Right forelimb (tissue), 1 donor: ENCODE data around the gene DDAH1.

ENCODE experiments used
- DNase-seq: peaks from one replicate; pipeline ENCODE4 v3.0.0-alpha.2; 2018

DDAH1 gene

GRCh38 chr1:85295654-85296053 lies 169.3 kb downstream of the DDAH1 start:
- DNase-seq = no peak

DNA sequence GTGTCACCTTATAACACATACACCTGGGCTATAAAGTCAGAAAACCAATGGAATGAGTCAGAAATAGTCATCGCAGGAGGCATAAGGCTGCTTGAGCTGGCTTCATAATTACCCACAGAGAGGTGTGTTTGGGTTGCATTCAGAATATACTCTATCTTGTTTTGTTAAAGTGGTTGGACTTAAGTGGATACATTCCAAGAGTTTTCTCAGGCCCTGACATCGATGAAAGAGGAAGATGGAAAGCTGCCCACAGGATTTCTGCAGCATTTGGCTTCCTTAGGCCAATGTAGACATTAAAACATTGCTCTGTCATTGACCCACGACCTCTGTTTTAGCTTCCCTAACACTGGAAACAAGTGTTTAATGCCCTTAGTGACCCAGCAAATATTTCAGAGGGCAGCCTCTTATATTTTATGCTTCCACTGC lies 169.9 kb downstream of the DDAH1 start:
- no peak for DNase-seq

DNA sequence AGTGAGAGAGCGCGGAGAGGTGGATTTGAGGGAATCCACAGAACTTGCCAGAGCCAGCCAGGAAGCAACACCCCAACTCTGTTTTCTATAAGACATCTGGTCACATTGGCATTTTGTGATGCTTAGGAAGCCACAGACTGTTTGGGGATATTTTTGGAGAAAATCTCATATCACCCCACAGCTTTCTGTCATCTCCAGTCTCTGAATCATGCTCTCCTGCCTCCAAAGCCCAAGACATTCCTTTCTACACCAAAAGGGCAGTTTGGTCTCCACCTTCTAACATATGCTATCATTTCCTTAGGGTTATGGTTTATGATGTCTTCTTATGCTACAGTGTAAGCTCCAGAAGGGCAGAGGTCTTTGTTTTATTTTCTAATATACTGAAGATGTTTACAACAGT lies 174.1 kb downstream of the DDAH1 start:
- DNase-seq = no peak

GRCh38 chr1:85289848-85290335 lies 175.1 kb downstream of the DDAH1 start:
- DNase-seq = no peak

DNA sequence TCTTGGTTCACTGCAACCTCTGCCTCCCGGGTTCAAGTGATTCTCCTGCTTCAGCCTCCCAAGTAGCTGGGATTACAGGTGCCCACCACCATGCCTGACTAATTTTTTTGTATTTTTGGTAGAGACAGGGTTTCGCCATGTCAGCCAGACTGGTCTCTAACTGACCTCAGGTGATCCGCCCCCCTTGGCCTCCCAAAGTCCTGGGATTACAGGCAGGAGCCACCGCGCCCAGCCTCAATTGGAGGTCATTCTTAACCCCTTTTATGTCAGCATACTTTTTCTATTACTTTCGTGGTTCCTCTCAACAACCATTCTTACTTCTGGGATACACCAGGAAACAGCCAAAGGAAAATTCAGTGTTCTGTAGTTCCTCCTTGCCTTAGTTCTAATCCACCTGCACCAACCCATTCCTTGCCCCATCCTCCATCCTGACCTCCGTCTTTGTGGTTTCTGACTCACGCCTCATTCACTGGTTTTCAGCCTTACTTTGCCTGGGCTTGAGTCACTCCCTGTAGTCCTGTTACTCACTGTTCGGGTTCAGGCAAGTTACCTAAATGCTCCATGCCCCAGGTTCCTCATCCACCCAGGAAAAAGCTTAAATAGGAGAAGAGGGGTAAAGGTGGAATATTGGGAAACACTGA lies 175.6 kb downstream of the DDAH1 start:
- no peak for DNase-seq

- no peak for DNase-seq
Observed at GRCh38 chr1:85284202-85284601, 180.8 kb downstream of the DDAH1 start.

DNA sequence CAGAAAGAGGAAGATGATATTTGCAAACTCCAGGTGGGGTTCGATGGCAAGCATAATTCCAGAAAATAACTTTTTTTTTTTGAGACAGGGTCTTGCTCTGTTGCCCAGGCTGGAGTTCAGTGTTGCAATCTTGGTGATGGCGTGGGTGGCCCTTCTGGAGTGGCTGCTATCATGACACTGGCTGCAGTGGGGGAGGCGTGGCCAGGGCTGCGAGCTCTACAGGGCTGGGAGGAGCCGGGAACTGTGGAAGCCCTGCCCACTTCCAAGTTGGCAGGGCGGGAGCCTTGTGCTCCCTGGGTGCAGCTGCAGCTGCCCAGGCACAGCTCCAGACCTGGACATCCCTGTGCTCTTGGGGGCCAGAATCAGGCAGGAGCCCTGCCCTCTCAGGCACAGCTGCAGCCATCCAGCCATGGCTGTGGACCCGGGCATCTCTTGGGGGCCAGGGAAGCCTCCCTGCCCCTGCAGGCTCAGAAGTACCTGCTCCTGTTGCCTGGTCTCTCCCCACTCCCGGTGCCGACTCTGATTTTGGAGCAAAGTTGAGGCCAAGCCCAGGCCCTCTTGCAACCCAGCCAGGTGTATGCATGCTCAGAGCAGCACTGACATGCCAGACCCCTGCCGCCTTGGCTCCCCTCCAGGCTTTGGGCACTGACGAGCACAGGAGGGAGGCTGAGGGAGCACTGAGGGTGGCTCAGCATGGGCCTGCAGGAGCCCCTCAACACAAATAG lies 181.3 kb downstream of the DDAH1 start:
- DNase-seq = no peak

- no peak for DNase-seq
Observed at GRCh38 chr1:85282424-85282823, 182.5 kb downstream of the DDAH1 start.

GRCh38 chr1:85280636-85281035 lies 184.3 kb downstream of the DDAH1 start:
- no peak for DNase-seq

- DNase-seq = no peak
Observed at GRCh38 chr1:85279458-85280080, 185.4 kb downstream of the DDAH1 start.

- DNase-seq = no peak
Observed at GRCh38 chr1:85278853-85279314, 186.1 kb downstream of the DDAH1 start.

DNA sequence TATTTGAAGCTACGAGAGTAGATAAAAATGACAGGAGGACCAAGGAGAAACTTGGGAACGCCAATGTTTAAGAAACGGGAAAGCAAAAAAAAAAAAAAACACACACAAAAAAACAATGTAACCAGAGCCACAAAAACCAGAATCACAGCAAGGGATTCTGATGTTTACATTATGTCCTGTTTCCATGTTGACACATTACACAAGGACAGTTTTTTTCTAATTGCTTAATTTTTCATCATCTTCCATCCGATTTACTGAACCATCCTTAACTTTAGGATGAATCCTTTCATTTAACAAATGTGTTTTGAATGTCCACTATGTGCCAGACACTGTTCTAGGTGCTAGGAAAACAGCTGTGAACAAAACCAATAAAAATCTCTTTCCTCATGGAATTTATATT lies 187.2 kb downstream of the DDAH1 start:
- no peak for DNase-seq

DNA sequence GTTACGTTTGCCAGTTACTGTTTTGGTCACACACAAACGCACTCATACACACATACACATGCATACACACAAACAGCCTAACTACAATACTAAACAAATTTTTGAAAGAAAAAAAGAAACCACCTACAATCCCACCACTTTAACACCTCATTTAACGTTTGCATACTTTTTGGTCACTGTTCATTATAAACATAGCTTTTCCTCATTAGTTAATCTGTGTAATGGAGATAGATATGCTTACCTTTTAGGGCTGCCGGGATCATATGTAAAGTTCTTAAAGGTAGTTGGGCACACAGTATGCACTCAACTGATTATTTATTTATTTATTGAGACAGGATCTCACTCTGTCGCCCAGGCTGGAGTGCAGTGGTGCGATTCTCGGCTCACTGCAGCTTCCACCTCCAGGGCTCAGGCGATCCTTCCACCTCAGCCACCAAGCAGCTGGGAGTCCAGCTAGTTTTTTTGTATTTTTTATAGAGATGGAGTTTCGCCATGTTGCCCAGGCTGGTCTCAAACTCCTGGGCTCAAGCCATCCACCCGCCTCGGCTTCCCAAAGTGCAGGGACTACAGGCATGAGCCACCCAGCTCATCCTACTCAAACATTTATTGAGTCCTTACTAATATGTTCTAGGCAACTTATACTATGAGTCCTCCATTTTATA lies 187.8 kb downstream of the DDAH1 start:
- DNase-seq = no peak

GRCh38 chr1:85276215-85276977 lies 188.6 kb downstream of the DDAH1 start, which contains the start of gene BCL10:
BCL10 (minus strand) TSS chr1:85276632; CDS start chr1:85276352, 280 bp downstream.
- peak; percentile 98 for DNase-seq

DNA sequence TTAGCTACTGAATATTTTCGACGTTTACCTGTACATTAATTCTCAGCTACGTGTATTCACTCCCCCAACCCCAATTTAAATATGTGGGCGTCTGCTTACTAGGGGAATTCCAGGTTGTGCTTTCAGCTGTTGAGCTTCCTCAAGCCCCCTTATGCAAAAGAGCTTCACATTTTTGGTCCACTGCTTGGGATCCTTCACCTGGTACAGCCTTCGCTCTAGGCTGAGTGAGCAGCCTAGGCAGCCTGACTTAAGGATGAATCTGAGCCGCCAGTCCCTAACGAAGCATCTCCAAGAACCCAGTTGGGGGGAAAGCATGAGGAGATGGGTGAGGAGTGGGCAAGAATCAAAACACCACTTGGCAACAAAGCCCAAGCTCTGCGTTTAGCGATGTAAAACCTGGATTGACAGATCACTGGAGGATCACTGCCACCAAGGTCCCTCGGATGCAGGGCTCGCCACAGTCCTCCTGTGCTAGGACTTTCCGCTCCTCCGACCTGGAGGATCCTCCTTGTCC lies 189.2 kb downstream of the DDAH1 start:
- no peak for DNase-seq

GRCh38 chr1:85274969-85275453 lies 189.9 kb downstream of the DDAH1 start:
- DNase-seq = no peak

DNA sequence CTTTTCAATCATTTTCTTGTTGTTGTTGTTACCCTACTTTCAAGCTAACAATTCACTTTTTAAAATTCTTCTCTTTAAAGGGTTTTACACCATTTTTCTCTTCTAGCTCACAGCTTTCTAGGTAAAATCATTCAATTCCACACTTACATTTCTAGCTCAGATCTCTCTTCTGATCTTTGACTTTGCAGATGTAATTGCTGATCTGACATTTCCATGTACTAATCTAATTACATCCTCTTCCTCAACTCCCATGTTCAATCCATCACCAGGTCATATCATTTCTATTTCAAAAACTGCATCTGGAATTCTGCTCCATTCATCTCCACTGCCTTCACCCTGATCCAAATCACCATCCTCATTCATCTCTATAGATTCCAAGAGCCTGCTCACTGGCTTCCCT lies 191.6 kb downstream of the DDAH1 start:
- DNase-seq = no peak

DNA sequence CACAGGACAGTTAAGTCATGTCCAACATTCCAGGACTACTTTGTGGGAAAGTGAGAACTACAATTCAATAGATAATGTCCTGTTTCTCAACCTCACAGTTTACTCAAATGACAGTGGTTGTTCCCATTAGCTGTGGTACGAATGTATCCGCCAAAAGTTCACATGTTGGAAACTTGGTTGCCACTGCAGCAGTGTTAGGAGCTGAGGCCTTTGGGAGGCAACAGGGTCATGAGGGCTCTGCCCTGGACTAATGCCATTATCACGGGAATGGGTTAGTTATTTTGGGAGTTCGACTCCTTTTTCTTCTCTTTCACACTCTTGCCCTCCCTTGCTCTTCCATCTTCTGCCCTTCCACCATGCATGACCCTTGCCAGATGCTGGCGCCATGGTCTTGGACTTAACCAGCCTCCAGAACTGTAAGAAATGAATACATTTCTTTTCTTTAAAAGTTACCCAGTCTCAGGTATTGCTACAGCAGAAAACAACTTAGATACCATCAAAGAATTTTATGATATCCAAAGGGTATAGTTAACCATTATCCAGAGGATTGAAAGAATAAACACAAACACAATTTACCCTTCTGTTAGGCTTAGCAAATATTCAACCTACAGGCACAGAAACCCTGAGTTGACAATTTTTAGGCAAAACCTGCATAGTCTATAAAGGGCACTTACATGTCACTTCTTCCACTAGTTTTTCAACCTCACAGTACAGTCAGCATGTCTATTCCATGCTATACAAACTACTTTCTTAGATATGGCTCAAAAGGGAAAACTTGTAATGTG lies 196.0 kb downstream of the DDAH1 start:
- DNase-seq = no peak
